Measurements from ENCODE around the gene SIPA1L3. TPM values are rescaled to one million over a fixed set of nuclear protein-coding genes. Genes with fewer than 3 reads are reported as not detected.

SIPA1L3 gene
- total and polyA plus RNA-seq, 12 donors, result 2.8 to 24.2 (median 12.3) TPM

GRCh38 chr19:37955986-37956385 lies 49.0 kb downstream of the SIPA1L3 start:
- intact Hi-C loops (cut with DNase I), result no loop called here
- peaks cover 0 to 14% (median 6%) of the 10 kb centered on the region in 9 donors for H3K4me1 ChIP-seq
- H3K36me3 ChIP-seq, result no peaks in the 10 kb centered on the region
- DNase-seq (no peak), ATAC-seq (no peak)
- TF ChIP-seq CTCF (IDR thresholded peaks at IDR 0.05), result no peak
- H3K27ac ChIP-seq, result no peak overlapping the region
- H3K27me3 ChIP-seq, result no peaks in the 10 kb centered on the region
- no peak overlapping the region for H3K4me3 ChIP-seq
- 89 to 90% methylated on average over 8 of the region's 8 CpGs for WGBS, 2 donors
- H3K9me3 ChIP-seq, result peaks cover 0 to 10% (median 0%) of the 10 kb centered on the region in 11 donors

GRCh38 chr19:37957176-37957575 lies 50.2 kb downstream of the SIPA1L3 start:
- WGBS, 2 donors, result 93 to 100% methylated on average over 1 of the region's 1 CpG
- H3K4me3 ChIP-seq, result no peak overlapping the region
- ATAC-seq, result no peak

GRCh38 chr19:37959665-37960114 lies 52.7 kb downstream of the SIPA1L3 start:
- H3K4me3 ChIP-seq, result no peak overlapping the region
- no peaks in the 10 kb centered on the region for H3K27me3 ChIP-seq
- intact Hi-C loops (cut with DNase I), result no loop called here
- peaks cover 0 to 21% (median 0%) of the 10 kb centered on the region in 11 donors for H3K9me3 ChIP-seq
- DNase-seq (no peak), ATAC-seq (no peak)
- H3K27ac ChIP-seq, result no peak overlapping the region
- peaks cover 0 to 18% (median 6%) of the 10 kb centered on the region in 9 donors for H3K4me1 ChIP-seq
- no peaks in the 10 kb centered on the region for H3K36me3 ChIP-seq
- 41 to 52% methylated on average over 3 of the region's 3 CpGs for WGBS, 2 donors
- TF ChIP-seq CTCF (IDR thresholded peaks at IDR 0.05), result no peak

More at GRCh38 chr19:37957176-37957575, 50.2 kb downstream of the SIPA1L3 start:
- Histone ChIP-seq H3K27me3 (no peaks in the 10 kb centered on the region), H3K27ac (no peak overlapping the region), H3K4me1 (peaks cover 0 to 12% (median 6%) of the 10 kb centered on the region in 9 donors), H3K9me3 (peaks cover 0 to 21% (median 0%) of the 10 kb centered on the region in 11 donors), H3K36me3 (no peaks in the 10 kb centered on the region)
- TF ChIP-seq CTCF (IDR thresholded peaks at IDR 0.05), result no peak
- no peak for DNase-seq
- intact Hi-C loops (cut with DNase I), result no loop called here

- Histone ChIP-seq H3K9me3 (peaks cover 0 to 21% (median 0%) of the 10 kb centered on the region in 11 donors), H3K27me3 (no peaks in the 10 kb centered on the region), H3K4me3 (no peak overlapping the region), H3K36me3 (no peaks in the 10 kb centered on the region), H3K27ac (no peak overlapping the region), H3K4me1 (peaks cover 0 to 18% (median 6%) of the 10 kb centered on the region in 9 donors)
- ATAC-seq, result no peak
- no peak for TF ChIP-seq CTCF (IDR thresholded peaks at IDR 0.05)
- no peak for DNase-seq
- WGBS, 2 donors, result 98 to 99% methylated on average over 4 of the region's 4 CpGs
- intact Hi-C loops (cut with DNase I), result no loop called here
Observed at GRCh38 chr19:37961198-37961597, 54.2 kb downstream of the SIPA1L3 start.
